ENCODE data around the gene ABLIM2. TPM values are rescaled to one million over a fixed set of nuclear protein-coding genes. Genes with fewer than 3 reads are reported as not detected.
A peak's percentile ranks its signal among the peaks of the same experiment; 100 is the strongest.

Gene ABLIM2
- polyA plus RNA-seq, 3 donors: 0.21 TPM; not detected in 2

- intact Hi-C loops (cut with micrococcal nuclease): loop anchor here in 1 of 2 donors (5.0 kb wide), 2 partner anchors 44 to 64 kb away; no protein-coding TSS in a partner anchor
- no peaks in the 10 kb centered on the region for H3K9me3 ChIP-seq (replicated peaks in 1 of 2; ENCODE audit: control insufficient read depth in 1 of 2, insufficient read depth in 1 of 2, low read length in 2 of 2)
- no peak overlapping the region for H3K4me3 ChIP-seq (replicated peaks in 1 of 3; ENCODE audit: low read depth in 2 of 3, low read length in 3 of 3)
- 100% methylated on average over 9 of the region's 11 CpGs for WGBS (ENCODE audit: insufficient coverage)
- Mint-ChIP-seq H3K9me3 (no peaks in the 10 kb centered on the region), H3K36me3 (no peaks in the 10 kb centered on the region), H3K4me3 (no peak overlapping the region), H3K27ac (peak overlapping the region in 1 of 7 donors; percentile 40), H3K27me3 (ENCODE audit: low read depth in 3 of 3) (peaks cover 1 to 6% (median 2%) of the 10 kb centered on the region in 3 donors), H3K4me1 (peaks cover 4% of the 10 kb centered on the region)
- H2AFZ ChIP-seq (ENCODE audit: insufficient read depth, low read depth, low read length, poor library complexity, severe bottlenecking): no peak overlapping the region
- H3K36me3 ChIP-seq (replicated peaks in 1 of 2; ENCODE audit: control insufficient read depth in 1 of 2, insufficient read depth in 2 of 2, low read length in 2 of 2): no peaks in the 10 kb centered on the region
- no peak for DNase-seq
- H3K27me3 ChIP-seq (ENCODE audit: control insufficient read depth in 2 of 2, insufficient read depth in 2 of 2, low read length in 2 of 2): no peaks in the 10 kb centered on the region
- TF ChIP-seq CTCF (IDR thresholded peaks at IDR 0.05): no peak
- no peak overlapping the region for H3K27ac ChIP-seq (ENCODE audit: low read depth in 1 of 2, low read length in 2 of 2)
- no peaks in the 10 kb centered on the region for H3K79me2 ChIP-seq (ENCODE audit: insufficient read depth, low read length)
- H3K4me2 ChIP-seq (replicated peaks; ENCODE audit: extremely low read depth, low read length, poor library complexity, severe bottlenecking): no peak overlapping the region
- H3K9ac ChIP-seq (ENCODE audit: insufficient read depth, low read length, poor library complexity, severe bottlenecking): no peak overlapping the region
- H4K20me1 ChIP-seq (ENCODE audit: insufficient read depth, low read length): no peaks in the 10 kb centered on the region
- H3K4me1 ChIP-seq (ENCODE audit: control insufficient read depth in 1 of 2, insufficient read depth in 2 of 2, low read length in 2 of 2): no peaks in the 10 kb centered on the region
Observed at GRCh38 chr4:8177956-8178355, 19.3 kb upstream of the ABLIM2 start.

DNA sequence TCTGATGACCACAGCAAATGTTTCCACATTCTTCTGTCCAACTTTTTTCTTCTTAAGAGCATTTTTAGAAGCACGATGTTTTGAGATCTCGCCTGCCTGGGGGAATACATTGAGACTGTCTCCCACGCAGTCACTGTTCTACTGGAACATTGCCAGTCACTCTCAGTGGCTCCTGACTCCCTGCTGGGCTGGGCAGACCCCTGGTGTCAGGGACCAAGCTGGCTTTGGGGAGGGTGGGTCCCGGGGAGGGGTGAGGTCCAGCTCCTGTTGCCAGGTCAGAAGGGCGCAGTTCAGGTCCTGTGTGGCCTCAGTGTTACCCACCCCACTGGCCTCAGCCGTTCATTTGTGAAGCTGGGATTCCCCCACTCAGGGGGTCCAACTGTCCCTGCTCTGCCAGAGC is 18.9 kb upstream of the ABLIM2 start:
- Histone ChIP-seq H3K4me3 (replicated peaks in 1 of 3; ENCODE audit: low read depth in 2 of 3, low read length in 3 of 3) (no peak overlapping the region), H3K4me2 (replicated peaks; ENCODE audit: extremely low read depth, low read length, poor library complexity, severe bottlenecking) (no peak overlapping the region), H3K79me2 (ENCODE audit: insufficient read depth, low read length) (no peaks in the 10 kb centered on the region), H3K4me1 (ENCODE audit: control insufficient read depth in 1 of 2, insufficient read depth in 2 of 2, low read length in 2 of 2) (no peaks in the 10 kb centered on the region), H3K27me3 (ENCODE audit: control insufficient read depth in 2 of 2, insufficient read depth in 2 of 2, low read length in 2 of 2) (no peaks in the 10 kb centered on the region), H3K9ac (ENCODE audit: insufficient read depth, low read length, poor library complexity, severe bottlenecking) (no peak overlapping the region), H2AFZ (ENCODE audit: insufficient read depth, low read depth, low read length, poor library complexity, severe bottlenecking) (no peak overlapping the region), H4K20me1 (ENCODE audit: insufficient read depth, low read length) (no peaks in the 10 kb centered on the region), H3K9me3 (replicated peaks in 1 of 2; ENCODE audit: control insufficient read depth in 1 of 2, insufficient read depth in 1 of 2, low read length in 2 of 2) (no peaks in the 10 kb centered on the region), H3K27ac (ENCODE audit: low read depth in 1 of 2, low read length in 2 of 2) (no peak overlapping the region), H3K36me3 (replicated peaks in 1 of 2; ENCODE audit: control insufficient read depth in 1 of 2, insufficient read depth in 2 of 2, low read length in 2 of 2) (no peaks in the 10 kb centered on the region)
- intact Hi-C loops (cut with micrococcal nuclease): loop anchor here in 1 of 2 donors (5.0 kb wide), 2 partner anchors 45 to 65 kb away; no protein-coding TSS in a partner anchor
- Mint-ChIP-seq H3K4me1 (peaks cover 4% of the 10 kb centered on the region), H3K27me3 (ENCODE audit: low read depth in 3 of 3) (peaks cover 1 to 6% (median 2%) of the 10 kb centered on the region in 3 donors), H3K9me3 (no peaks in the 10 kb centered on the region), H3K4me3 (no peak overlapping the region), H3K27ac (no peak overlapping the region), H3K36me3 (no peaks in the 10 kb centered on the region)
- WGBS (ENCODE audit: insufficient coverage): 81% methylated on average over 3 of the region's 6 CpGs
- no peak for TF ChIP-seq CTCF (IDR thresholded peaks at IDR 0.05)
- no peak for DNase-seq
